Measurements from ENCODE around the gene LYST.

Gene LYST

DNA sequence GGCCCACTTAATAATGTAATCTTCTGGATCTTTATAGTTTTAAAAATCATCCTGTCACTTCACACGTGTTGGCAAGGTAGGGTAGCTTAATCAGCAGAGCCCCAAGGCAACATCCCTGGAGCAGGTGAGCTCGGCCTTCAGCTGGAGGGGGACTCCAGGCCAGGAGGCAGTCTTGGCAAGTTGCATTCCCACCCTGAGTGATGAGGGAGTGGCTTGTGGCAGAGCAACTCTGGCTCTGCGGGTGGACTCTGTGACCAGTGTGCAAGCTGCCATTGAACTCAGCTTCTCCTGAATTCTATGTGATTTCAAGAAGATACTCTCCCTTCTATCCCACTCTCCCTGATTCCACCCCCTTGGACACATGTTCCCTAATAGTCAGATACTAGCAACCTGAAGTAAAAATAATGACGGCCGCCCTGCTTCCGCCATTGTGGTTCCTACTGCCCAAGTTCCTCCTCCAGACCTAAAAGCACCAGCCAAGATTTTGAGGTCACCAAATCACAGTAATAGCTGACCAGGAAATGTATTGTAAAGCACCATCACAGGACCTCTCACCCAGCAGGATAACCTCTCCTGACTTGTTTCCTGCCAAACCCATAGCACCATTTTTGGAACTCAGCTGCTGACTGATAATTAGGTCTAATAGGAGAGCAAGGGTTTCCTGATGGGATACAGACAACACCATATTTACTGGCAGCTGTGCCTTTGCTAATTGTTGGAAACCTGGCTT is 11.5 kb upstream of the LYST start:
- no peak for TF ChIP-seq SUZ12 (IDR thresholded peaks at IDR 0.05)
- no peak for TF ChIP-seq LEF1 (IDR thresholded peaks at IDR 0.05; ENCODE audit: borderline replicate concordance)
- TF ChIP-seq TARDBP (IDR thresholded peaks at IDR 0.05): no peak
- TF ChIP-seq SP1 (IDR thresholded peaks at IDR 0.05): no peak
- ChIA-PET POLR2A (no interaction called here), CTCF (interaction anchor here (0.9 kb wide), 1 partner anchor 94 kb away, joined by 3 read pairs; no protein-coding TSS in a partner anchor)
- no peak for DNase-seq (ENCODE audit: extremely low spot score)

DNA sequence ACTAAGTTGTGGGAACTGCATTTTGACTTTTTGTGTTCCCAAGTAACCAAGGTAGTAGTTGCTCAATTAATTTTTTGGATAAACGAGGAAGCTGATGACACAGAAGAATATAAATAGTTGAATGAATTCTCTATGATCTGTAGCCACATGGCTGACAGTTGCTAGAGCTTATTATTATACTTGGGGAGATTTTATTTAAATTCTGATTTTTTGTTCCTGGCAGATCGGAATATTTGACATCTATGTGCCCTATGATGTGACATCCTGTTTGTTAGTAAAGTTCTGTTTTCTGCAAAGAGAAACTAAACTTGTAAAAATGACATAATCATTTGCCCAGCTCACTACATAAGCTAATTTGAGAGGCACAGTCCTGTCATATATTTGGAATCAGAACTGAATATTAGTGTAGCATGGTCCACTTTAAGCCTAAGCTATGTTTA is 9.7 kb upstream of the LYST start:
- CTCF ChIA-PET: interaction anchor here (0.5 kb wide), 1 partner anchor 1810 kb away, joined by 3 read pairs; no protein-coding TSS in a partner anchor
- no peak for DNase-seq (ENCODE audit: extremely low spot score)
- TF ChIP-seq FOXA1 (IDR thresholded peaks at IDR 0.05) (no peak), FOXK2 (IDR thresholded peaks at IDR 0.05) (no peak), ARNT (IDR thresholded peaks at IDR 0.05) (no peak), ZNF384 (IDR thresholded peaks at IDR 0.05) (no peak), BHLHE40 (IDR thresholded peaks at IDR 0.05; ENCODE audit: borderline replicate concordance) (no peak), HDGF (IDR thresholded peaks at IDR 0.05; ENCODE audit: borderline replicate concordance) (no peak), SP1 (IDR thresholded peaks at IDR 0.05) (no peak), PKNOX1 (IDR thresholded peaks at IDR 0.05) (no peak), NFRKB (IDR thresholded peaks at IDR 0.05) (no peak), SUZ12 (IDR thresholded peaks at IDR 0.05) (no peak), ELF4 (IDR thresholded peaks at IDR 0.05) (no peak), TARDBP (IDR thresholded peaks at IDR 0.05) (no peak)
- POLR2A ChIA-PET: interaction anchor here (1.1 kb wide), 1 partner anchor 11 kb away, joined by 3 read pairs; no protein-coding TSS in a partner anchor

DNA sequence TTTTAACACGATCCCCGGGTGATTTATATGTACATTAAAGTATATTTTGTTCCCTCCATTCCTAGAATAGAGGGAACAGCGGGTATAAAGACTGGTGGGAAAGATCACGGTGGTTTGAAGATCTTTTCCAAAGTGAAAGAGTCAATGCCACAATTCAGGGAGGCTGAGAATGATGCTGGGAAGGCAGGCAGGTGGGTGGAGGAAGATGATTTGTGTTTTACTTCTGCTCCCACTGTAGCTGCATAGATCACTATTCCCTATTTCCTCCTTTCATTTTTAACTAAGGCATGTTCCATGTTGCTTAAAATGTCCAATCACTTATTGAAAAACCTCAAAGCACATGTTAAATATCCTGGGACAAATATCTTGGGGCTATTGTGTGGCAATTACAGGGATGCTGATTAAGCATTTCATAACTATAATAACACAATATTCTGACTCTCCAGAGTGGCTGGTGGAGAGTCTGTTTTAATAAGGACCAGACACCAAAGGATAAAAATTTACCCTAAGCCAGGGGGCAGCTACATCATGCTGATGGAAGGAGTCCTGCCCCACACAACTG is 8.4 kb upstream of the LYST start:
- no peak for DNase-seq (ENCODE audit: extremely low spot score)
- POLR2A ChIA-PET: interaction anchor here (1.2 kb wide), 1 partner anchor 8 kb away, joined by 3 read pairs; no protein-coding TSS in a partner anchor
- TF ChIP-seq ZNF384 (IDR thresholded peaks at IDR 0.05) (no peak), TARDBP (IDR thresholded peaks at IDR 0.05) (no peak)
- CTCF ChIA-PET: no interaction called here

DNA sequence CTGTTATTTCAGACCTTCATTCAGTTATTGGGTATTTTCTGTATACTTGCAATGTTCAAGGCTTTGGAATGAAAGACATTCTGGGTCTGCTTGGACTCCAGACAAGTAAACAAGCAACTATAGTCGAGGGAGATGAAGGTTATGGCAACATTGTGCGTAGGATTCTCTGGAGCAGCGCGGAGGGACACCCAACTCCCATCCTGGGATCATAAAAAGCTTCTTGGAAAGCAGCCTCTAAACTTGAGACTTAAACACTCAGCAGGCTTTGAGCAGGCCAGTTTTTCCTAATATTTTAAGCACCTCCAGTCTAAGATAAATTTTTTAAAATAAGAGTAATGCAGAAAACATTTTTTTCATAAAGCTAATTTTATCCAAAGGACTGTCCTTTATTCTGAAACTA is 7.6 kb upstream of the LYST start:
- CTCF ChIA-PET: no interaction called here
- POLR2A ChIA-PET: no interaction called here
- TF ChIP-seq ZNF384 (IDR thresholded peaks at IDR 0.05): no peak
- no peak for TF ChIP-seq HDGF (IDR thresholded peaks at IDR 0.05; ENCODE audit: borderline replicate concordance)
- DNase-seq (ENCODE audit: extremely low spot score): no peak

DNA sequence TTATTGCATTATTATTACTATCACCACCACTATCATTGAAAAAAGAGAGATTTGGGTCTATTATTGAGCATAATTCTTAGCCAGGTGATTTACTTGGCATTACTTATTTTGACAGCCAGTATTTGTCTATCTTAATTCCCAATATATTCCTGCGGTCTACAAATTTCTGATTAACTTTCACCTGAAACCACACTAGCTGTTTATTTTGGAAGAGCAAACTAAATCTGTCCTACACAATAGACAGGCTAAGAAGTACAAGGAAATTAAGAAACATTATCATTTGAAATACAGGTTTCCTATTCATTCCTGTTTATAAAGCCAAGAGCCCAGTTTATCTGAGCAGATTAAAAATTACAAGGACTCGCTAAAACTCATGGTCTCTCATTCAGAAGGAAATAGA is 6.9 kb upstream of the LYST start:
- ChIA-PET POLR2A (no interaction called here), CTCF (no interaction called here)
- DNase-seq (ENCODE audit: extremely low spot score): no peak
- TF ChIP-seq BHLHE40 (IDR thresholded peaks at IDR 0.05; ENCODE audit: borderline replicate concordance): no peak
- no peak for TF ChIP-seq SUZ12 (IDR thresholded peaks at IDR 0.05)
- no peak for TF ChIP-seq CTBP1 (IDR thresholded peaks at IDR 0.05; ENCODE audit: borderline replicate concordance)
- TF ChIP-seq NFRKB (IDR thresholded peaks at IDR 0.05): no peak
- no peak for TF ChIP-seq SP1 (IDR thresholded peaks at IDR 0.05)
- TF ChIP-seq ZNF384 (IDR thresholded peaks at IDR 0.05): no peak
- TF ChIP-seq PKNOX1 (IDR thresholded peaks at IDR 0.05): no peak
- TF ChIP-seq HDGF (IDR thresholded peaks at IDR 0.05; ENCODE audit: borderline replicate concordance): no peak
- no peak for TF ChIP-seq FOXM1 (IDR thresholded peaks at IDR 0.05; ENCODE audit: borderline replicate concordance)
- TF ChIP-seq FOXK2 (IDR thresholded peaks at IDR 0.05): no peak
- TF ChIP-seq L3MBTL2 (conservative IDR thresholded peaks at IDR 0.05): no peak
- no peak for TF ChIP-seq ARNT (IDR thresholded peaks at IDR 0.05)
- TF ChIP-seq LEF1 (IDR thresholded peaks at IDR 0.05; ENCODE audit: borderline replicate concordance): no peak
- no peak for TF ChIP-seq TARDBP (IDR thresholded peaks at IDR 0.05)
- no peak for TF ChIP-seq ELF4 (IDR thresholded peaks at IDR 0.05)
- no peak for TF ChIP-seq FOXA1 (IDR thresholded peaks at IDR 0.05)

GRCh38 chr1:235873045-235873444 is 6.3 kb upstream of the LYST start:
- TF ChIP-seq FOXK2 (IDR thresholded peaks at IDR 0.05) (no peak), ARNT (IDR thresholded peaks at IDR 0.05) (no peak), SUZ12 (IDR thresholded peaks at IDR 0.05) (no peak), LEF1 (IDR thresholded peaks at IDR 0.05; ENCODE audit: borderline replicate concordance) (no peak), BHLHE40 (IDR thresholded peaks at IDR 0.05; ENCODE audit: borderline replicate concordance) (no peak), L3MBTL2 (conservative IDR thresholded peaks at IDR 0.05) (no peak), PKNOX1 (IDR thresholded peaks at IDR 0.05) (no peak), FOXM1 (IDR thresholded peaks at IDR 0.05; ENCODE audit: borderline replicate concordance) (no peak), ZNF384 (IDR thresholded peaks at IDR 0.05) (no peak), TARDBP (IDR thresholded peaks at IDR 0.05) (no peak), SP1 (IDR thresholded peaks at IDR 0.05) (no peak), ELF4 (IDR thresholded peaks at IDR 0.05) (no peak), CTBP1 (IDR thresholded peaks at IDR 0.05; ENCODE audit: borderline replicate concordance) (no peak), HDGF (IDR thresholded peaks at IDR 0.05; ENCODE audit: borderline replicate concordance) (no peak), NFRKB (IDR thresholded peaks at IDR 0.05) (no peak)
- POLR2A ChIA-PET: no interaction called here
- no peak for DNase-seq (ENCODE audit: extremely low spot score)
- CTCF ChIA-PET: no interaction called here
